Measurements from ENCODE around the gene KAZN.

KAZN gene

DNA sequence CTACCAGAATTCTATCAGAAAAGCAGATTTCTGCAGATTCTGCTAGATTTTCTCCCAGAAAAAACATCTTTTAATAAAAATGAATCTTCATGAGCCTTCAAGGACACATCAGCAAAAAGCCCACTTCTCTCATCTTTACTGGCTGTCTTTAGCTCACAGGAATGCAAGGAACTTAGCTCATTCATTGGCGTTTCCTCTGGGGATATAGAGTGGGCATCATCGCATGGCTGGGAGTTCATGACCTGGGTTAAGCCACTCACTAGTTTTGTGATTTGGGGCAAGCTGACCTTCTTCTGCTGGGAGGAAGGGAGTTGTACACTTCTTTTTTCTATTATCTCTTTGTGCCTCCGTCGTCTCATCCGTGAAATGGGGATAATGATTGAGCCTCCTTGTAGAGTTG is 149.7 kb downstream of the KAZN start:
- DNase-seq = no peak

DNA sequence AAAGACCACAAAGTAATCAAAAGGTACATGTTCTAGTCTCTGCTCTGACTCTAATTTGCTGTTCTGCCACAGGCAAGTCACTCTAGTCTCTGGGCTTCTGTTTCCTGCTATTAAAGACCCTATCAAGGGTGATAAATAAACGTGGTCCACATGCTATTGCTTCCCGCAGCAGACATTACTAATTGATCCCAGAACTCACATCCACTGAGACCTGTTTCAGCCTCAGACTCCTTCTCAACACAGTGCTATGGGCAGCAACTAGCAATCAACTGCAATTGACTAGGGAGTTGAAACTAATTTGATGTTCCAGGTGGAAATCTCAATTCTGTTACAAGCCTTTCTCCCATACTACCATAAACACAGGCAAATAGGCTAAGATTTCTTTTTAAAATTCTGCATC is 150.5 kb downstream of the KAZN start:
- no peak for DNase-seq

GRCh38 chr1:14750490-14750889 is 152.0 kb downstream of the KAZN start:
- no peak for DNase-seq

- no peak for DNase-seq
Measured at GRCh38 chr1:14755518-14756252, 157.2 kb downstream of the KAZN start.

DNA sequence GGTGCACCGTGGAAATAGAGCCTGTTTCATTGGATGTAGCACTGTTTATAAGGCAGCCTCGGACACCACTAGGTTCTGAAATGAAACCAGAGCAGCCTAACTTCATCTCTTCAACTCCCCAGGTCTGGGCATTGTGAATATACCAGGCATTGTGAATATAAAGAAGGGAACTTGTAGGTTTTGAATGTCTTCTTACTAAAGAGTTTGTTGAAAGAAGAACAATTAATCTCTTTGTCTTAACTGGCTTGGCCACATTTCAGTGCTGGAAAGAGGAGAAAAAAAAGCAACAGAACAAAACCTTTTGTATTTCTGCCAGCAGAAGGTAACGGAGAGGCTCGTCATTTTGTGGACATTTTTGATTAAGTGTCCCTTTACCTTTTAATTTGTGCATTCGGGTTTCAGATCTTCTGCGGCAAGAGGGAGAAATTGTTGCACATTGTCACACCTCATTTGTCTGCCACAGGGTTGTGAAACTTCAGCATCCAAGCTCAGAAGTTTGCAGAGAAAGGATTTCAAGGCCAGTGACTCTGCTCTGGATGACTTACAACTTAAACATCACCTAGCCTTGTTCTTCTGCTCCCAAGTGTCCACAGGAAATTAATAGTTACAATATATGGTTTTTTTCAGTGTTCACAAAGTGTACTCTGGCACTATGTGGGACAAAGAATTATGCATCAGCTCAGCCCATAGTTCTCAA is 158.3 kb downstream of the KAZN start:
- no peak for DNase-seq

- DNase-seq = no peak
Measured at GRCh38 chr1:14757286-14757625, 158.8 kb downstream of the KAZN start.

- DNase-seq = no peak
Measured at GRCh38 chr1:14759042-14759818, 160.7 kb downstream of the KAZN start.

- no peak for DNase-seq
Measured at GRCh38 chr1:14759843-14760242, 161.4 kb downstream of the KAZN start.

DNA sequence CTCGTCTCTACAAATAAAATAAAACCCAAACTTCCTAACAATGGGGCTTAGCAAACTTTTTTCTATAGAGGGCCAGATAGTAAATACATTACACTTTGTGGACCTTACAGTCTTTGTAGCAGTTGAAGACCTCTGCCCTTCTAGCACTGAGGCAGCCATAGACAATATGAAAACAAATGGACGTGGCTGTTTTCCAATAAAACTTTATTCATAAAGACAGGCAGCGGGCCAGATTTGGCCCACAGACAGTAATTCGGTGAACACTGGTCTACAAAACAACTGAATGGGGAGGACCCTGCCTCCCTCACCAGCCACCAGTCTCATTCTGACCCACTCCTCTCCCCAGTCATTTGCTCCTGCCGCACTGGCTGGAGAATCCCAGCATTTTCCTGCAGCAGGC is 162.3 kb downstream of the KAZN start:
- DNase-seq = no peak

- no peak for DNase-seq
Measured at GRCh38 chr1:14761291-14762153, 163.0 kb downstream of the KAZN start.

- DNase-seq = no peak
Measured at GRCh38 chr1:14763977-14764376, 165.5 kb downstream of the KAZN start.

DNA sequence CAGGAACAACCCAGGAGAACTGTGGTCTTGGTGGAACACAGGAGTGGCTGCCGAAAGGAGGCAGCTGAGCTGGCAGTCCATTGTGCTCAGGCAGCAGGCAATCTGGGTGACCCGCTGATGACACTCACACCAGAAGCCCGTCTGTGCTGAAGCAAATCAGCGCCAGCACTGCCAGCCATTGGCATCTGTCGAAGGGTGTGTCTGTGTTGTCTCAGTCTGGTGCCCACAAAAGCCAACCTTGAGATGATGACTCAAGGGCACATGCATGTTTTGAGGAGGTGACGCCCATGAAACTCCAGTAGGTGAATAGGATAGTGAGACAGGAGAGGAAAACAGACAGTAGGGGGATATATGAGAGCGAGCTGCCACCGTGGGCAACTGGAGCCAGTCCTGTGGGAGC is 167.3 kb downstream of the KAZN start:
- DNase-seq = no peak

- DNase-seq = no peak
Measured at GRCh38 chr1:14767075-14767474, 168.6 kb downstream of the KAZN start.

GRCh38 chr1:14768582-14769304 is 170.3 kb downstream of the KAZN start:
- no peak for DNase-seq

DNA sequence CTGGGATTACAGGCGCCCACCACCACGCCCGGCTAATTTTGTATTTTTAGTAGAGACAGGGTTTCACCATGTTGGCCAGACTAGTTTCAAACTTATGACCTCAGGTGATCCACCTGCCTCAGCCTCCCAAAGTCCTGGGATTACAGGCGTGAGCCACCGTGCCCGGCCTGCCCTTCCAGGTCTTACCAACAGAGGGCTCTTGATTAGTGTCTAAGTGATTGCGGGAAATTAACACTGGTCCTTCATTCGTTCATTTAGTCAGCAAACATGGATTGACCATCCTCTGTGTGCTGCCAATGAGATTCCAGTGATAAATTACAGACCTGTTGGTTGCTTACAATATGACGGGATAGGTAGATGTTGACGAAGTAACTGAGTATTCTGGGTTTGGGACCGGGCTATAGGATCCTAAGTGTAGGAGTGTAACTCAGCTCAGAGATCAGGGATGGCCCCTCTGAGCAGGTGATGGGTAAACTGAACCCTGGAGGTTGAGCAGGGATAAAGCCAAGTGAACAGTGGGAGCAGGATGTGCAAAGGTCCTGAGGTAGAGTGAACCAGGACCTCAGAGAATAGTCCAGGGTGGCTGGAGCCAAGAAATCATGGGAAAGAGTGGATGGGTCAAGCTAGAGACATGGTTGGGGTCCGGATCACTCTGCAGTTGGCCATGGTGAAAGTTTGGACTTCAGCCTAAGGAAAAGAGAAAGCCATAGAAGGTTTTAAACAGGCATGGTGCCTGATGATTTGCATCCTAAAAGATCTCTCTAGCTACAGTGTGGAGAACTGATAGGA is 171.2 kb downstream of the KAZN start:
- DNase-seq = no peak

GRCh38 chr1:14773396-14774025 is 175.0 kb downstream of the KAZN start:
- no peak for DNase-seq

DNA sequence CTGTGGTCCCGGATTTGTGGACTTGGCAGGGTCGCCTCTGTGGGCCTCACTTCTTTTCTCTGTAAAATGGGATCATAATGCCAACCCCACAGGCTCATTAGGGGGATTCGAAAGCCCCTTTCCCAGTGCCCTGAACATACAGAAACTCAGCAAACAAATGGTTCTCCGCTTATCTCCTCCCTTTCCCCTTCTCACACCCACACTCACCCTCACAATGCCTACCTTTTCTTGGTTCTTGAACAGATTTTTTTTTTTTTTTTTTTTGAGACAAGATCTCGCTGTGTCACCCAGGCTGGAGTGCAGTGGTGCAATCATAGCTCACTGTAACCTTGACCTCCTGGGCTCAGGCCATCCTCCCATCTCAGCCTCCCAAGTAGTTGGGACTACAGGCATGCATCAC is 175.7 kb downstream of the KAZN start:
- DNase-seq = no peak

DNA sequence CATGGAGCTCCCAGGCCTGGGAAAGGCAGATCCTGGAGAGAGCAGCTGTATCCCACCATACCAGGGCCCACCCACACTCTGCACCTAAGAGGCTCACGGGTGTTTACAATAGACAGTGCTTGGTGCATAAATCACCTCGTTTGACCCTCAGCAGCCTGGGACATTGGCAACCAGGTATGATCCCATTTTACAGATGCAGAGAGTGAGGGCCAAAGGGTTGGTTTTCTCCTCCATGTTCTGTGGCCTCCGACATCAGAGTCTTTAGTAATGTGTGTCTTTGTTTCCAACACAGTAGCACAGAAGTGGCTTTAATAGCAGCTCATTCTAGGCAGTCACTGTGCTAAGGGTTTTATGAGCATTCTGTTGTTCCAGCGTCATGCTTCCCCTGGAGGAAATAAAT is 176.5 kb downstream of the KAZN start:
- no peak for DNase-seq

DNA sequence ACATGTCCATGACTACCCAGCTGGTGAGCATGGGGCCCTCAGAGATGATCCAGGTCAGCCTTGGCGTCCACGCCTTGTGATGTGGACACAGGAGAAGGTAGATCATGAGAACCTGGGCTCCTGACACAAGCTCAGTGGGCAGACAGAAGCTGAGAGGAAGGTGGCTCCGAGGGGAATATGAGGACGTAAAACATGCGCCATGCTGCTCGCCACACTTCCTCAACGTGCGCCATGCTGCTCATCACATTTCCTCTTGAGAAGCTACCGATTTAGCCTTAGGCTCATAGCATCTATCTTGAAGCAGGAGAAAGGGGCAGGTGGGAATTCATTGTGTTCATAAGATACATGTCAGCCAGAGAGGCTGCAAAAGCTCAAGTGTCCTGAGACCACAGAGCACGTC is 176.9 kb downstream of the KAZN start:
- DNase-seq = no peak

DNA sequence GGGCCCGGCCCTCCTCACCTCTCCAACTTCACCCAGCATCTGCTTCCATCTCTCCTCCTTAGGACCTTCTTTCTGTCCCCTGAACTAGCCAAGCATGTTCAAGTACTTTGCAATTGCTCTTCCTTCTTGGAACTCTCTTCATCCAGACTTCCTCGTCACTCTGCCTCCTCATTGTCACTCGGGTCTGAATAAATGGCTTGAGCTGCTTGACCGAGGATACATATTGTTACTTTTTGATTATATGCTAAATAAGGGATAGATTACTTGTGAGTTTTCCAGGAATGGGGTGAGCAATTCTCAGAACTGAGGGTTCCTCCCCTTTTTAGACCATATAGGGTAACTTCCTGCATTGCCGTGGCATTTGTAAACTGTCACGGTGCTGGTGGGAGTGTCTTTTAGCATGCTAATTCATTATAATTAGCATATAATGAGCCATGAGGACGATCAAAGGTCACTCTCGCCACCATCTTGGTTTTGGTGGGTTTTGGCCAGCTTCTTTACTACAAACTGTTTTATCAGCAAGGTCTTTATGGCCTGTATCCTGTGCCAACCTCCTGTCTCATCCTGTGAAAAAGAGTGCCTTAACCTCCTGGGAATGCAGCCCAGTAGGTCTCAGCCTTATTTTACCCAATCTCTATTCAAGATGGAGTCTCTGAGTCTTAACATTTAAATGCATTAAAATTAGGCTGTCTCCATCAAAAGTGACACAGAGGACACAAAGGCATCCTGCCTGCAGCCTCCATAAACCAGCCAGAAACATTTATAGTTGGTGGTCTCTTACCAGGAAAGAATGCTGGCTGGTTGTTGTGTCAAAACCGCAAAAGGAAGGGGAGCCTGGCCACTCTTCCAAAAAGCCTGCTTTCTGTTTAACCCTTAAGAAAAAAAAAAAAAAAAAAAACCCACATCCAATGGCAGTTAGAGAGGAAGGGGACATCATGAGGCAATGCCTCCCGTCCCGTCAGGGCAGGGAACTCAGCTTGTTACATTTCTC is 179.3 kb downstream of the KAZN start:
- no peak for DNase-seq

All from EL (cell line).